Right lobe of liver (tissue), 4 donors: Measurements from ENCODE around the gene CENPH.

Experiments used
- CTCF ChIP-seq, 4 donors: fragments of 200-600 bp in 3 of 4; fragments of 450-650 bp in 1 of 4; IDR thresholded peaks; one replicate each; pipeline versions ENCODE4 v1.5.1 to v1.8.0; 2016 to 2022; ENCODE audit warnings: antibody characterized with exemption in 4 of 4, mild to moderate bottlenecking in 2 of 4
- POLR2A ChIP-seq: fragments of 450-650 bp; IDR thresholded peaks from one replicate; pipeline ENCODE4 v1.6.1; 2017; ENCODE audit warnings: antibody characterized with exemption, mild to moderate bottlenecking
- donor health status: DM: no; HTN: no; CAD: no.
- donor health status: DM: no; HTN: no; CAD: no.
- donor health status: DM: no; HTN: yes; CAD: no.

GRCh38 chr5:69211200-69211599, 21.8 kb downstream of the CENPH start:
- TF ChIP-seq CTCF (IDR thresholded peaks at IDR 0.05) (no peak), POLR2A (no peak)
